T-helper 2 cell treated with Interferon-gamma antibody and Interleukin-4, amounts not matched to agents 100 ng/mL and 5 ng/mL, for 36 hours (primary cell): ENCODE data around the gene IQCF6. TPM values are rescaled to one million over a fixed set of nuclear protein-coding genes. Genes with fewer than 3 reads are reported as not detected.
"Not testable (repeated sequence)": the region's sequence is repeated elsewhere in the genome, so short reads cannot be mapped to it uniquely, and the experiment has no call there.

Experiments
- intact Hi-C: fragments of 100-400 bp; cut with micrococcal nuclease; formaldehyde crosslinking; loops from one replicate; pipeline ENCODE4 v1.15.1; 2023
- total RNA-seq: library from RNA; stranded (reverse); gene quantifications from 2 replicates; pipeline ENCODE4 v1.2.3, GENCODE V29; 2022

Gene IQCF6
- total RNA-seq: not detected in 2 replicates

- intact Hi-C loops: no loop called here
Measured at GRCh38 chr3:51779137-51779536, at the start of gene IQCF6. IQCF6 (minus strand) TSS chr3:51779237; CDS start chr3:51779224, 13 bp downstream.

GRCh38 chr3:51828297-51828696, 49.3 kb upstream of the IQCF6 start:
- intact Hi-C loops: no loop called here

- intact Hi-C loops: no loop called here
Measured at GRCh38 chr3:51819709-51820406, 40.8 kb upstream of the IQCF6 start.

- intact Hi-C loops: no loop called here
Measured at GRCh38 chr3:51819151-51819550, 40.1 kb upstream of the IQCF6 start.

GRCh38 chr3:51817375-51817774, 38.3 kb upstream of the IQCF6 start:
- intact Hi-C loops: no loop called here

GRCh38 chr3:51816723-51817122, 37.7 kb upstream of the IQCF6 start:
- intact Hi-C loops: no loop called here

GRCh38 chr3:51815614-51816013, 36.6 kb upstream of the IQCF6 start:
- intact Hi-C loops: no loop called here

- intact Hi-C loops: no loop called here
Measured at GRCh38 chr3:51814034-51814433, 35.0 kb upstream of the IQCF6 start.

GRCh38 chr3:51813539-51813938, 34.5 kb upstream of the IQCF6 start:
- intact Hi-C loops: no loop called here

GRCh38 chr3:51808934-51809333, 29.9 kb upstream of the IQCF6 start:
- intact Hi-C loops: no loop called here

- intact Hi-C loops: loop anchor here (5.0 kb wide), 1 partner anchor 160 kb away; no protein-coding TSS in a partner anchor
Measured at GRCh38 chr3:51802106-51802703, 23.2 kb upstream of the IQCF6 start.

GRCh38 chr3:51800750-51801125, 21.7 kb upstream of the IQCF6 start:
- intact Hi-C loops: loop anchor here (1.0 to 5.0 kb wide), 3 partner anchors 81 to 298 kb away; no protein-coding TSS in a partner anchor

- intact Hi-C loops: loop anchor here (1.0 to 5.0 kb wide), 3 partner anchors 81 to 298 kb away; no protein-coding TSS in a partner anchor
Measured at GRCh38 chr3:51799879-51800749, 21.1 kb upstream of the IQCF6 start.

- intact Hi-C loops: no loop called here
Measured at GRCh38 chr3:51798411-51798963, 19.4 kb upstream of the IQCF6 start.

- intact Hi-C loops: no loop called here
Measured at GRCh38 chr3:51796854-51797253, 17.8 kb upstream of the IQCF6 start.

GRCh38 chr3:51794206-51794605, 15.2 kb upstream of the IQCF6 start:
- intact Hi-C loops: no loop called here

- intact Hi-C loops: no loop called here
Measured at GRCh38 chr3:51792206-51792605, 13.2 kb upstream of the IQCF6 start.

- intact Hi-C loops: no loop called here
Measured at GRCh38 chr3:51789437-51789836, 10.4 kb upstream of the IQCF6 start.

- intact Hi-C loops: not testable (repeated sequence)
Measured at GRCh38 chr3:51787576-51787975, 8.5 kb upstream of the IQCF6 start.

- intact Hi-C loops: no loop called here
Measured at GRCh38 chr3:51786267-51786666, 7.2 kb upstream of the IQCF6 start.

GRCh38 chr3:51778554-51778953, 483 bp downstream of the IQCF6 start:
- intact Hi-C loops: no loop called here

- intact Hi-C loops: no loop called here
Measured at GRCh38 chr3:51777985-51778384, 1.1 kb downstream of the IQCF6 start.
